ENCODE data around the gene DUS2. TPM values are rescaled to one million over a fixed set of nuclear protein-coding genes. Genes with fewer than 3 reads are reported as not detected.

DUS2 gene
- total and polyA plus RNA-seq, 4 donors: 6.9 to 10.7 (median 7.9) TPM

- H3K27ac ChIP-seq (ENCODE audit: low read depth in 1 of 2, low read length in 2 of 2): no peak overlapping the region
These were observed 46.6 kb downstream of the DUS2 start for GRCh38 chr16:68069511-68070248.

More at GRCh38 chr16:68069511-68070248, 46.6 kb downstream of the DUS2 start:
- H3K4me1 ChIP-seq (ENCODE audit: control insufficient read depth in 4 of 4, insufficient read depth in 4 of 4, low read length in 3 of 4): peaks cover 4 to 24% (median 19%) of the 10 kb centered on the region in 4 donors
- peaks cover 0 to 19% (median 7%) of the 10 kb centered on the region in 4 donors for H3K36me3 ChIP-seq (ENCODE audit: control insufficient read depth in 4 of 4, insufficient read depth in 3 of 4, low read depth in 1 of 4, low read length in 3 of 4)
- TF ChIP-seq FOXA1 (IDR thresholded peaks at IDR 0.05) (no peak), MAX (IDR thresholded peaks at IDR 0.05) (no peak), CTCF (IDR thresholded peaks at IDR 0.05; ENCODE audit: low read depth, low read length, missing input control) (no peak), TAF1 (conservative IDR thresholded peaks at IDR 0.05) (no peak), REST (IDR thresholded peaks at IDR 0.05) (no peak), YY1 (IDR thresholded peaks at IDR 0.05) (no peak), JUND (IDR thresholded peaks at IDR 0.05) (no peak), SP1 (IDR thresholded peaks at IDR 0.05) (no peak), HNF4G (IDR thresholded peaks at IDR 0.05) (no peak), EGR1 (IDR thresholded peaks at IDR 0.05; ENCODE audit: low read depth in 2 of 2) (no peak), ATF3 (IDR thresholded peaks at IDR 0.05) (no peak), HNF4A (conservative IDR thresholded peaks at IDR 0.05) (no peak), FOXA2 (IDR thresholded peaks at IDR 0.05) (no peak), GABPA (IDR thresholded peaks at IDR 0.05 in 1 of 2, conservative IDR thresholded peaks at IDR 0.05 in 1 of 2) (no peak), RAD21 (IDR thresholded peaks at IDR 0.05) (no peak), RXRA (IDR thresholded peaks at IDR 0.05) (no peak), NR2F2 (IDR thresholded peaks at IDR 0.05) (no peak), ZBTB33 (IDR thresholded peaks at IDR 0.05) (no peak)
- H3K27me3 ChIP-seq (ENCODE audit: control insufficient read depth in 4 of 4, insufficient read depth in 4 of 4, low read length in 3 of 4): no peaks in the 10 kb centered on the region
- no peak for DNase-seq (ENCODE audit: low spot score)
- 72% methylated on average over 7 of the region's 7 CpGs for WGBS
- no peak overlapping the region for H3K4me3 ChIP-seq (ENCODE audit: low read depth in 1 of 3, low read length in 3 of 3)
- H3K9ac ChIP-seq (ENCODE audit: low read depth in 1 of 2, low read length in 2 of 2): no peak overlapping the region
- no peaks in the 10 kb centered on the region for H3K9me3 ChIP-seq (ENCODE audit: control insufficient read depth in 4 of 4, low read length in 3 of 4)
